Activated CD4-positive, alpha-beta T cell treated with anti-CD3 and anti-CD28 coated beads, Interleukin-10, Interleukin-2, amounts not matched to agents 100 ng/mL and 50 ng/mL, durations not matched to agents 16 hours and 8 hours (primary cell): ENCODE measurements around the gene PIBF1.
"Not testable (repeated sequence)": the region's sequence is repeated elsewhere in the genome, so short reads cannot be mapped to it uniquely, and the experiment has no call there.

Experiments
- DNase-seq: peaks from one replicate; pipeline ENCODE4 v3.0.0-alpha.2; 2020

PIBF1 gene

GRCh38 chr13:72920097-72920496 lies 138.2 kb downstream of the PIBF1 start:
- DNase-seq: no peak

GRCh38 chr13:72931311-72931710 lies 149.4 kb downstream of the PIBF1 start:
- DNase-seq: no peak

GRCh38 chr13:72932250-72932649 lies 150.3 kb downstream of the PIBF1 start:
- no peak for DNase-seq

GRCh38 chr13:72946267-72946666 lies 164.3 kb downstream of the PIBF1 start:
- DNase-seq: not testable (repeated sequence)

- no peak for DNase-seq
Observed at GRCh38 chr13:72952529-72953141, 170.7 kb downstream of the PIBF1 start.

- DNase-seq: no peak
Observed at GRCh38 chr13:72953391-72953965, 171.5 kb downstream of the PIBF1 start.

- no peak for DNase-seq
Observed at GRCh38 chr13:72959643-72960042, 177.7 kb downstream of the PIBF1 start.

- no peak for DNase-seq
Observed at GRCh38 chr13:72960114-72960513, 178.2 kb downstream of the PIBF1 start.

GRCh38 chr13:72960541-72960940 lies 178.6 kb downstream of the PIBF1 start:
- DNase-seq: no peak

- no peak for DNase-seq
Observed at GRCh38 chr13:72963762-72964161, 181.8 kb downstream of the PIBF1 start.

- DNase-seq: no peak
Observed at GRCh38 chr13:72970301-72970880, 188.5 kb downstream of the PIBF1 start.

- DNase-seq: no peak
Observed at GRCh38 chr13:72970956-72971355, 189.0 kb downstream of the PIBF1 start.

- no peak for DNase-seq
Observed at GRCh38 chr13:72973234-72973633, 191.3 kb downstream of the PIBF1 start.

GRCh38 chr13:72983085-72983768 lies 201.3 kb downstream of the PIBF1 start:
- no peak for DNase-seq

GRCh38 chr13:72985610-72986009 lies 203.7 kb downstream of the PIBF1 start:
- DNase-seq: no peak

GRCh38 chr13:72986197-72986596 lies 204.3 kb downstream of the PIBF1 start:
- DNase-seq: no peak

- DNase-seq: no peak
Observed at GRCh38 chr13:72990953-72991352, 209.0 kb downstream of the PIBF1 start.

GRCh38 chr13:72998012-72998411 lies 216.1 kb downstream of the PIBF1 start:
- no peak for DNase-seq

- DNase-seq: peak; percentile 23
Observed at GRCh38 chr13:73000027-73000674, 218.2 kb downstream of the PIBF1 start.

GRCh38 chr13:73001971-73002370 lies 220.0 kb downstream of the PIBF1 start:
- DNase-seq: no peak

- no peak for DNase-seq
Observed at GRCh38 chr13:73011751-73012150, 229.8 kb downstream of the PIBF1 start.

- no peak for DNase-seq
Observed at GRCh38 chr13:73015805-73016204, 233.9 kb downstream of the PIBF1 start.

GRCh38 chr13:73018336-73018735 lies 236.4 kb downstream of the PIBF1 start:
- DNase-seq: no peak
